Measurements from ENCODE around the gene HIVEP3. TPM values are rescaled to one million over a fixed set of nuclear protein-coding genes. Genes with fewer than 3 reads are reported as not detected.

The HIVEP3 gene
- polyA plus RNA-seq, 3 donors, result 1.3 to 18.5 (median 4.6) TPM

DNA sequence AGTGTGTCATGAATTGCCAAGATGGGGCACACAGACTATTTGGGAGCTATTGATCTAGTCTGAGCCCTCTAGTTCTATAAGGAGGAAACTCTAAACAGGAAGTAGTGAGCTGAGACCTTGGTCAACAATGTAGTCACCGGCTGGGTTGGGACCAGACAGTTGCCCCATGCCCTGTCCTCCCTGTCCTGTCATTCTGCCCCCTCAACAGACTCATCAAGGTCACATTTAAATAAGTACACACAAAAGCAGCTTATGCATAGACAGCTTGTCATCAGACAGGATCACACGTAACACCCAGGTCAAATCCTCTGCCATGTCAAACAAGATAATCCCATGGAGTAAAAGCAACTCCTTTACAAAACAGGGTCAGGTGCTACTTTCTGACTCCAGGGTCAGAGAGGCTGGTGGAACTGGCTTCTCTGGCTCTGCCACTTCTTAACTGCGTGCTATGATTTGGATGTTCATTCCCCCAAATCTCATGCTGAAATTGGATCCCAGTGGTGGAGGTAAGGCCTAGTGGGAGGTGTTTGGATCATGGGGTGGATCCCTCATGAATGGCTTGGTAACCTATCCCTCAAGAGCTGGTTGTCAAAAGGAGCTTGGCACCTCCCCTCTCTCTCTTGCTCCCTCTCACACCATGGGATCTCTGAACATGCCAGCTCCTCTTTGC lies 128.9 kb downstream of the HIVEP3 start:
- 74 to 80% (median 79%) methylated on average over 3 of the region's 3 CpGs for WGBS, 3 donors

DNA sequence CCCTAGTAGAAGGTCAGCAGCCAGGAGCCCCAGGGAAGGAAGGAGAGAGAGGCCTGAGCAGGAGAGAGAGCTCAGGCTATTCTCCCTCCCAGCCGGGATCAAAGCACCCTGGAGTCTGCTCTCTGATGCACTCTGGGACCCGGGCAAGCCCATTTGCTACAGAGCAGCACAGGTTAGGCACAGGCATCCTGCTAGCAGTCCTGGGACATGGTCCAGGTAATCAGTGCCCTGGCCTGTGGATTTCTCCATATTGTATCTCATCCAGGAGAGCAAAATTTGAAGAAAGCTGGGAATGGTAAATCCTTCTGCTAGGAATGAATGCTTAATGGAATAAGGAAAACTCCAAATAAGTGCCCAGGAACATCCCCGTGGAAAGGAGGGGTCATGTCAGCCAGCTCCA lies 130.3 kb downstream of the HIVEP3 start:
- 76 to 86% (median 85%) methylated on average over 3 of the region's 3 CpGs for WGBS, 3 donors

More for the DNA sequence above, 128.9 kb downstream of the HIVEP3 start:
- H3K27ac ChIP-seq (ENCODE audit: low read depth, low read length), result no peak overlapping the region

DNA sequence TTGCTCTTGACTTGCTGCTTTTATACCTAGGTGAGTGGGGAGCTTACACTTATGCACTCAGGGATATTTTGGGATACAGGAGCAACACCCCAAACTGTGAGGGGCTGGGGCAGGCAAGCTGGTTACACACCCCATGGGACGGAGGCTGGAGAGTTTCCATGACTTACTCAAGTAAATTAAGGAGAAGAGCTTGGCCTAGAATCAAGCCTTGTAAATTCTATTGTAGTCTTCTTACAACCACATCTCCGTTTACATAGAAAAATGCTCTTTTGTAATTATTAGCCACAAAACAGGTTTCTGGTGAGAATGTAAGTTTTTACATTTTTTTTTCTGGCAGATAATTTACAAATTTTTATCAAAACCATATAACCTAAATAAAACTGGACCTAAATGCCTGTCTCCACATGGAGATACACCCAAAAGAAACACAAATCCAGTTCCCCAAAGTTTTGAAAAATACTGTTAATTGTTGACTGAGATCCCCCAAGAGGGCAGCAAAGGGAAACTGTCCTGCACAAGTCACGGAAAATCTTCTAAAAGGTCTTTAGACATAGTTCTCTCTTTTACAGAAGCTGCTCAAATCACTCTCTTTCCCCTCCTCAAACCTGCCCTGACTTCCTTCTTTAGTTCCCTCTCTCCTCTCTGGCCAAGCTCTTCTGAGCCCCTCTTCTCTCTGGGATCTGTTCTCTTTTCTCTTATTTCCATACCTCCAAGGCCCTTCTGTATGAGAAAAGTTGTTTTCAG lies 134.0 kb downstream of the HIVEP3 start:
- 56 to 78% (median 66%) methylated on average over 3 of the region's 3 CpGs for WGBS, 3 donors
- no peak overlapping the region for H3K27ac ChIP-seq (ENCODE audit: low read depth, low read length)

More for the DNA sequence above, 130.3 kb downstream of the HIVEP3 start:
- no peak overlapping the region for H3K27ac ChIP-seq (ENCODE audit: low read depth, low read length)

DNA sequence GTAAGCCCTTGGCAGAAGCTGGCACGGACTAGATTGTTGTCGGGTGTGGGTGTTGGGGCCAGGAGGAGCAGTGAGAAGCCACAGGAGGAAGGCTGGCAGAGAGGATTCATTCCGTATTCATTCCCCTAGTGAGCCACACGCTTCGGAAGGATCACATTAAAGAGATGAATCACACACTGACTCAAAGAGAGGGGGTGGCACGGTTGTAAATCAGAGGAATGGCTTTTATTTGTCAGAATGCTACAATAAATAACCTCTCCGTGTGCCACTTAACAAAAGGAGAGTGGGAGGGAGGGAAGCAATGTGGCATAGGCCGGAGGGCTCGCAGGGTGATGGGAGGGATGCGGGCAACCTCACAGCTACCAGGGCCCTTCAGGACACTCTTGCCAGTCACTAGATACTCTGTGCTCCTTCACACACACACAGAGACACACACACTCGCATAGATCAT lies 135.5 kb downstream of the HIVEP3 start:
- H3K27ac ChIP-seq (ENCODE audit: low read depth, low read length), result no peak overlapping the region
- 53 to 82% (median 60%) methylated on average over 11 of the region's 11 CpGs for WGBS, 3 donors

DNA sequence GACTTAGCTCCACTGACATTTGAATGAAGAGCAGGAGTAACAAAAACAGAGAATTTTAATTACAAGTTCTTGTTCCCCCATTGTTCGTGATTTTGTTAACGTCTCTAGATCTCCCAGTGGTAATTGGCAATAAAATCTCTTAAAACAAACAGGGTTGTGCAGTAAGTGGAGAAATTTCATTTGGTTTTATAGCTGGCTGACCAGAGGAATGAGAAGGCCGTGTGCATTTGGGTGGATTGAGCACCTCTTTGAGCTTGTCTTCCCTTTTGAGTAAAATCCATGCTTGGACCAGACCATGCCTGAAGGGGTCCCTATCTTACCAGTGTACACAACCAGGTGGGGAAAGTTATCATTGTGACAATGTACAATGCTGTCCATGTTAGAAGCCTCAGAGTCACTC lies 137.8 kb downstream of the HIVEP3 start:
- H3K27ac ChIP-seq (ENCODE audit: low read depth, low read length), result no peak overlapping the region
- 97 to 98% (median 98%) methylated on average over 3 of the region's 3 CpGs for WGBS, 3 donors

DNA sequence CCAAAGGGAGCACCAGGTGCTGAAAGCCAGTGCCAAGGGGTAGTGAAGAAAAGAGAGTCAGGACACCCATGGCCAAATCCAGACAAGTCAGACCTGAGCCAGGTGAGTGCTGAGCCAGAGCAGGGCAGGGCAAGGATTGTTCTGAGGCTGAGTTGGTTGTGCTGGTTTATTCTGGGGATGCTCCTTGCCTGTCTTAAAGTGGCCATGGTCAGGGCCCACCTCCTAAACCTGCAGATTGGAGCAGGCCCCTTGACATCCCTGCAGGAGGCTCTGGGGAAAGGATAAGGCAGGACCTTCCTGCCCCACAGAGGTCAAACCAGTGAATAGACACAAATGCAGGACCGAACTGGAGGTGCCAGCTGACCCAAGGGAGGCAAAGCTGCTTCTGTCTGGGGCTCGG lies 138.4 kb downstream of the HIVEP3 start:
- no peak overlapping the region for H3K27ac ChIP-seq (ENCODE audit: low read depth, low read length)
- WGBS, 3 donors, result 92 to 95% (median 94%) methylated on average over 2 of the region's 2 CpGs

DNA sequence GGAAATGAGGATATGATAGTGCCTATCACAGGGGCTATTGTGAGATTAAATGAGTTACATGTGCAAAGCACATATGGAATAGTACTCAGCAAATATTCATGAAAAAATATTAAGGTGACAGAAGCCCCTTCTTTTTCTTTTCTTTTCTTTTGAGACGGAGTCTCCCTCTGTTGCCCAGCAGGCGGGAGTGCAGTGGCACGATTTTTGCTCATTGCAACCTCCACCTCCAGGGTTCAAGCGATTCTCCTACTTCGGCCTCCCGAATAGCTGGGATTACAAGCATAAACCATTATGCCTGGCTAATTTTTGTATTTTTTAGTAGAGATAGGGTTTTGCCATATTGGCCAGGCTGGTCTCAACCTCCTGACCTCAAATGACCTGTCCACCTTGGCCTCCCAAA lies 139.4 kb downstream of the HIVEP3 start:
- no peak overlapping the region for H3K27ac ChIP-seq (ENCODE audit: low read depth, low read length)
- WGBS, 3 donors, result 91 to 98% (median 95%) methylated on average over 6 of the region's 6 CpGs

DNA sequence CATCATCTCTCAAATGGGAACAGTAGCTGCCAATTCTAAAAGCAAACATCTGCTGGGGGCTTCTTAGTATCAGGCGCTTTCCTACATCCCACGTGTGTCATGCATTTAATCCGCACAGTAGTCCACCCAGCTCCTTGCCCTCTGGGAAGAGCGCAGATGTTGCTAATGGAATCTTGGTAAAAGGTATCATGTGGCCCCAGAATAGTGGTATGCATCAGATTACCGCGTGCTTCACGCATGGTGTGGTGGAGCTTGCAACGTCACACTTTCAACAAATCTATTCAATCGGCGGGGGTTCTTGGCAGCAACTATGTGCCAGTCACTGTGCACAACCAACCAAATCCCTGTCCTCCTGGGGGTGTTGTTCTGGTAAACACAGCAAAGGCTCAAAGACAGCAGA lies 141.0 kb downstream of the HIVEP3 start:
- no peak overlapping the region for H3K27ac ChIP-seq (ENCODE audit: low read depth, low read length)
- 45 to 93% (median 93%) methylated on average over 10 of the region's 10 CpGs for WGBS, 3 donors

DNA sequence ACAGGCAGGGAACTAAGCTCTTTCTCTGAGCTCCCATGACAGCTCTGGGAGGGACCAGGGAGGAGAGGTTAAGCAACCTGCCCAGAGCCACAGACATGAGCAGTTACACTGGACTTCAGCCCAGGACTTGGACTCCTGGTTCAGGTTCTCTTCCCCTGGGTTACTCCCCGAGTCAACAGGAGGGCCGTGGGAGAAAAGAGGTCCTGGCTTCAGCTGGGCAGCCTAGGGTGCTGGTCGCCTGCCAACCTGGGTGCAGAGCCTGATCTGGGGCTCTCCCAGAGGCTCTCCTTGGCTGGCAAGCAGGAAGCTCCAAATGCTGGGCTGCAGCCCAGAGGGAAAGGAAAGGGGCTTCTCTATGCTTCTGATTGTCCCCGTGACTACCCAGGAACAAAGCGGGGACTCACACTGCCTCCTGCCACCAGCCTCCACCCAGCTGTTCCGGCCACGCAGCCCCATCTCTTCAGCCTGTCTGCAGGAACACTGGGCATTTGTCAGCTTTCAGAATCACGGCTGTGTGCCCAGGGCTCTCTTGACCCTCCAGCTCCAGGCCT lies 141.8 kb downstream of the HIVEP3 start:
- 29 to 80% (median 76%) methylated on average over 8 of the region's 8 CpGs for WGBS, 3 donors
- H3K27ac ChIP-seq (ENCODE audit: low read depth, low read length), result no peak overlapping the region

DNA sequence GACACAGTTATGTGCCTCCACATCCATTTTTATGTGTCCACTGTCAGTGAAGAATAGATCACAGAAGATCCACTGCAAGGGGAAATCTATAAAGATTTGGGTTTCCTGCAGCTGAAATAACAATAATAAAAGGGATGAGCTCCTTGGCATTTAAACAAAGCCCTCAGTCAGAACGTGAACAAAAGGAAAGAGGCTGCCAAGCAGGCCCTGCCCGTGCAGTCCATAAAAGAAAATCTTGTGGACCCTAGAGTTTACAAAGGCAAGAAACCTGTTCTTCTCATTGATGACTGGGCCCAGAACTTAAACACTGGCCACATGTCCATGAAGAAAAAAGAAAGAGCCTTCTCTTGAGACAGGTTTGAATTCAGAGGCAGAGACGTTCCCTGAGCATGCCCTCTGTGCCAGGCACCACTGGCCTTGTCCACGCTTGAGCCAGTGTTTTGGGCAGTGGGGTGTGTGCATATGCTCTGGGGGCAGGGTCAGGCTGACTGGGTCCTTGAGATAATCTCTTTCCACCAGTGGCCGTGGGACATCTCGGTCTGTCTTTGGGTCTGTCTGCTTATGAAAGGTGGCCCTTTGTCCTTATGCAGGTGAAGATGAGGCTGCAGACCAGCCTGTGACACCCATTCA lies 142.7 kb downstream of the HIVEP3 start:
- WGBS, 3 donors, result 49 to 85% (median 85%) methylated on average over 6 of the region's 6 CpGs
- H3K27ac ChIP-seq (ENCODE audit: low read depth, low read length), result no peak overlapping the region

DNA sequence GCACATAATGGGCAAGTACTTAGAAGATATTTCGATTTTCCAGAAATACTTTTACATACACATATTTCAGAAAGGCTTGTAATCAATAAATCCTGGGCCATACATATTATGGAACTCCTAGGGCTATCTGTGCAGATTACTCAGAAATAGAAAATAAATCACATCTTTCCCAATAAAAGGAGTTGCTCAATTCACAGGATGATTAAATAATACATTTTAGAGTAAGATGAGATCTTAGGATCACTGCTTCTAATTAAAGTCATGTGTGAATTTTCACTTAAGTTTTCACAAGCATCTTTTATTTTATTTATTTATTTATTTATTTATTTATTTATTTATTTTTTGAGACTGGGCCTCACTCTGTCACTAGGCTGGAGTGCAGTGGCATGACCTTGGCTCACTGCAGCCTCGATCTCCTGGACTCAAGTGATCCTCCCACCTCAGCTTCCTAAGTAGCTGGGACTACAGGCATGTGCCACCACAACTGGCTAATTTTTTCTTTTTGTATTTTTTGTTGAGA lies 144.2 kb downstream of the HIVEP3 start:
- H3K27ac ChIP-seq (ENCODE audit: low read depth, low read length), result no peak overlapping the region
- WGBS, 3 donors, result 67 to 94% (median 87%) methylated on average over 2 of the region's 2 CpGs

DNA sequence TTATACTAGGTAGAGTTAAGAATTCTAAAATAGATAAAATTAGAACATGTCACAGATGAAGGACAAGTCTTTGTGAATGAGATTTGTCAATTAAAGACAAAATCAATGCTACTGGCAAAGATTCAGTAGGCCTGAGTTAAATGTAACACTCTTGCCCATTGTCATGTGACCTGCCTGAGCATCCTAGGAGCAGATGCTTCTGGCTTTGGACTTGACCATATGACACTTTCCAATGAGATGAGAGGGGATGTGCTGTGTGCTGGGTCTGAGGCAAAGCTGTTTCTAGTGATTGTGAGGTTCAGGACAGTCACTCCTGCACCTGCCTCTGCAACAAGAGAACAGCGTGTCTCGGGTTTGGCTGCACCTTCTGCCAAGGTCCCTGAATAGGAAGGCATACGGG lies 144.9 kb downstream of the HIVEP3 start:
- 65 to 92% (median 81%) methylated on average over 3 of the region's 3 CpGs for WGBS, 3 donors
- H3K27ac ChIP-seq (ENCODE audit: low read depth, low read length), result no peak overlapping the region

DNA sequence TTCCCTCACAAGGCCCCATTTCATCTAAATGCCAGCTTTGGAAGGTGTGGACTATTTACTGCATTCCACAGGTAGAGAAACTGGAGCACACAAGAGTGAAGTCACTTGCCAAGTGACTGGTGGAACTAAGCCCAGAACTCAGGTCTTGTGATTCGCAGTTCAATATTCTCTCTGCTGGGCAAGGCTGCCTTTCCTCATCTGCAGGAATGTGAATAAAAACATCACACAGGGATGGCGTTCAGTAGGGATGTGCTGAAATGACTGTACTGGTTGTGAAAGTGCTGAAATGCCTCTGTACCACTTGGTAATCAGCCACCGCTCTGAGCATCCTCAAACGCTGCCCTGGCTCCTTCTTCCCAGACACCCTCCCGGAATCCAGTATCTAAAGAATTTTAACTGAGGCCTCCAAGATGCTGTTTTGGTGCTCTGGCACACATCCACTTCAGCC lies 145.6 kb downstream of the HIVEP3 start:
- no peak overlapping the region for H3K27ac ChIP-seq (ENCODE audit: low read depth, low read length)
- WGBS, 3 donors, result 63 to 83% (median 76%) methylated on average over 5 of the region's 5 CpGs

DNA sequence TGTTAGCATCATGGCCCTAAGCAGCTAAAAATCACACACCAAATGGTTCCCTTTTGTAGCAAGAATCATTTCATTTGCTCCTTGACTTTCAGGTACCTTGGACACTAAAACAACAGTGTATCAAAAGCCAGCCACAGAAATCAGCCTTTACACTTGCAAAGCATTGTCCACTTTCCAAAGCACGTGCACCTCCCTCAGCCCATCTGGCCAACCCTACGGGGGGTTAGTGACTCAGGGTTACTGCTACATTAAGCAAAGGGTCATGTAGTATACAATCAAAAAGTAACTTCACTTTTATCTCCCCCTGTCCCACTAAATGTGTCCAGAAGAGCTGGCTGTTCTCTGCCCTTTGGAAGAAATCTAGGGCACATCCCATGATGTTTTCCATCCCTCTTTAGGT lies 149.7 kb downstream of the HIVEP3 start:
- H3K27ac ChIP-seq (ENCODE audit: low read depth, low read length), result no peak overlapping the region
- 79 to 91% (median 86%) methylated on average over 2 of the region's 2 CpGs for WGBS, 3 donors

DNA sequence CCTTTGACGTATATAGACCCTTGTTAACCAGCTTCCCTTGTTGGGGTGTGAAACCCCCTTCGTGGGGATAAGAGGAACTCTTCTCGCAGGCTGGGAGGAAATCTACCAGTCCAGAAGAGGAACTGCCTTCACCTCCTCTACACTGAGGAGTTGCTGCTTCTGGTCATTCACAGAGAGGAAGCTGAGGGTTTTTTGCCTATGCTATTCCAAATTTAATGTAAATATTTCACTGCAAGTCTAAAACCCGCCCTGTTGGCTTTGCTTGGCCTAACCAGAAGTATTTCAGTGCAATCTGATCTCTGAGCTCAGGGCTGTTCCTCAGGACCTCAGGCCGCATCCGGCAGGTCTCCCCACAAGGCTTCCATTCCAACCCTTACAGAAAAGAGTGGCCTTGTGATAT lies 150.1 kb downstream of the HIVEP3 start:
- 39 to 79% (median 40%) methylated on average over 6 of the region's 6 CpGs for WGBS, 3 donors
- no peak overlapping the region for H3K27ac ChIP-seq (ENCODE audit: low read depth, low read length)

DNA sequence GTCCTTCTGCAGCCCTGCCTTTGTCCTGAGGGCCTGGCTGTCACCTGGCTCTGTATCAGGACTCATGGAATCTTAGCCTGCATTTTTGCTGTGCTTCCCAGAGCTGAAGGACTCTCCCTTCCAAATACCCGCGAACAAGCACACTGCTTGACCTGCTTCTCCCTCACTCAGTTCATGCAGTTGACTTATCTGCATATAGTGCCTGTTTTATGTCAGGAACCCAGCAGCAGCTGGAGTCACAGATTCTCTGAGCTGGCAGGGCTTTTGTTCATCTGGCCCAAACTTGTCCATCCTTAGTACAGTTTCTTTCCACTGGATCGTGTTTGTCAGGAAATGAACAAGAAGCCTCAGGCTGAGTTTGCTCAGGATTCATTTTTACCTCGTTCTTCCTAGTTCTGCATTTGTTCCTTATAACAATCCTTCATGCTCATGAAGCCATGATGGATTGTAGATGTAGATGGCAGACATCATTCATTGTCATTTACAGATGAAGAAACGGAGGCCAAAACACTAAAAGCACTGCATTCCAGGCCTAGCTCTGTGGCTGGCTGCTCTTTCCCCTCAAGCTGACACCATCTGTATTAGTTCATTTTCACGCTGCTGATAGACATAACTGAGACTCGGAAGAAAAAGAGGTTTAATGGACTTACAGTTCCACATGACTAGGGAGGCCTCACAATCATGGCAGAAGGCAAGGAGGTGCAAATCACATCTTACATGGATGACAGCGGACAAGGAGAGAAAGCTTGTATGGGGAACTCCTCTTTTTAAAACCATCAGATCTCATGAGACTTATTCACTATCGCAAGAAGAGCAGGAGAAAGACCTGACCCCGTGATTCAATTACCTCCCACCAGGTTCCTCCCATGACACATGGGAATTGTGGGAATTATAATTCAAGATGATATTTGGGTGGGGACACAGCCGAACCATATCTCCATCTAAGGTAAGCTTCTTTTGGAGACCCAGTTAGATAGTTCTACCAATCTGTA lies 150.9 kb downstream of the HIVEP3 start:
- H3K27ac ChIP-seq (ENCODE audit: low read depth, low read length), result no peak overlapping the region
- 62 to 88% (median 63%) methylated on average over 11 of the region's 11 CpGs for WGBS, 3 donors

DNA sequence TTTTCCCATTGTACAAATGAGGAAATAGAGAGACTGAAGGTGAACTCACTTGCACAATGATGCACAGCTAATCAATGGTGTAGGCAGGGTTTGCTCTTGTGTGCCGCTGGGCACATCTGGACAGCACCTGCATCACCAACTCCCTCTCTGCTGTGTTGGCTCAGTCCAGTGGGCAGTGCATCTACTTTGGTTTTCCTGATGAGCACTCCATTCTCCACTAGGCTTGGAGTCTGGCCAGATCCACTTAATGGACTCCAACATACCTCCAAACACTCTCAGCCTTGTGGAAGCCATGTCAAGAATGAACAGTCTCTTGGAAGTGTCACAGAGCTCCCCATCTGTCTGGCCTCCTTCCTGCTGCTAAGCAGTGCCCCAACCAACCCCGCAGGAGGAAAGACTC lies 152.2 kb downstream of the HIVEP3 start:
- no peak overlapping the region for H3K27ac ChIP-seq (ENCODE audit: low read depth, low read length)
- 87 to 100% (median 93%) methylated on average over 2 of the region's 2 CpGs for WGBS, 3 donors

DNA sequence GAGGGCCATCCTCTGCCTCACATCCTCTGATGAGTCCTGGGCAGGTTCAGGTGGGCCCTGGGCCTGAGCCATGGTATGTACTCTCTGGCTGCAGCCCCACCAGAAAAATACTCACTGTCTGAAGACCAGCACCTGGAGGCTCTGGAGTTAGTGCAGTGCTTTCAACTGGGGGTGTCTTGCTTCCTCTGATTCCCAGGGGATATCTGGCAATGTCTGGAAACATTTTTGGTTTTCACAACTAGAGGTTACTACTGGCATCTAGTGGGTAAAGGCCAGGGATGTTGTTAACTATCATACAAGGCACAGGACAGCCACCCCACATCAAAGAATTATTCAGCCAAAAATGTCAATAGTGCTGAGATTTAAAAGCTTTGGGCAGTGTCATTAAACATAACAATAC lies 152.7 kb downstream of the HIVEP3 start:
- no peak overlapping the region for H3K27ac ChIP-seq (ENCODE audit: low read depth, low read length)

Data from adipose tissue (tissue), 3 donors.